SK-N-MC (cell line): ENCODE measurements around the gene HAND2.

Experiments used
- DNase-seq: peaks from one replicate; pipeline ENCODE4 v3.0.0-alpha.2; 2011; ENCODE audit warnings: low read depth, low spot score
- H3K27ac ChIP-seq: fragments of 200-600 bp; sonication (generic); 2 replicates; pipeline ENCODE4 v1.5.1; 2016; ENCODE audit warnings: mixed run types
- H3K36me3 ChIP-seq: fragments of 200-600 bp; sonication (generic); 2 replicates; pipeline ENCODE4 v1.6.1; 2017; ENCODE audit warnings: antibody characterized with exemption, low read length, mixed read lengths; ENCODE audit not compliant: insufficient read depth
- H3K4me3 ChIP-seq: fragments of 200-600 bp; sonication (generic); 2 replicates; pipeline ENCODE4 v1.5.1; 2016
- H3K9ac ChIP-seq: fragments of 200-600 bp; sonication (generic); 2 replicates; pipeline ENCODE4 v1.8.0; 2017; ENCODE audit warnings: mixed run types, mixed read lengths; ENCODE audit not compliant: insufficient read length
- H3K9me3 ChIP-seq: fragments of 200-600 bp; sonication (generic); 2 replicates; pipeline ENCODE4 v1.6.1; 2017; ENCODE audit warnings: low read depth, mild to moderate bottlenecking, antibody characterized with exemption, low read length, moderate library complexity, mixed read lengths
- EZH2 ChIP-seq: fragments of 200-600 bp; sonication (generic); IDR thresholded peaks from one replicate; pipeline ENCODE4 v1.6.1; 2017; ENCODE audit warnings: antibody characterized with exemption
- FOXP2 ChIP-seq: optimal IDR thresholded peaks from 2 replicates; pipeline ENCODE3; 2011; ENCODE audit warnings: mild to moderate bottlenecking, moderate library complexity; ENCODE audit not compliant: insufficient read depth; ENCODE audit errors: extremely low read length, control extremely low read depth
- POLR2AphosphoS5 ChIP-seq: IDR thresholded peaks from 2 replicates; pipeline ENCODE4 v1.6.1; 2012; ENCODE audit warnings: mild to moderate bottlenecking, low read depth, low read length, borderline replicate concordance

The HAND2 gene

DNA sequence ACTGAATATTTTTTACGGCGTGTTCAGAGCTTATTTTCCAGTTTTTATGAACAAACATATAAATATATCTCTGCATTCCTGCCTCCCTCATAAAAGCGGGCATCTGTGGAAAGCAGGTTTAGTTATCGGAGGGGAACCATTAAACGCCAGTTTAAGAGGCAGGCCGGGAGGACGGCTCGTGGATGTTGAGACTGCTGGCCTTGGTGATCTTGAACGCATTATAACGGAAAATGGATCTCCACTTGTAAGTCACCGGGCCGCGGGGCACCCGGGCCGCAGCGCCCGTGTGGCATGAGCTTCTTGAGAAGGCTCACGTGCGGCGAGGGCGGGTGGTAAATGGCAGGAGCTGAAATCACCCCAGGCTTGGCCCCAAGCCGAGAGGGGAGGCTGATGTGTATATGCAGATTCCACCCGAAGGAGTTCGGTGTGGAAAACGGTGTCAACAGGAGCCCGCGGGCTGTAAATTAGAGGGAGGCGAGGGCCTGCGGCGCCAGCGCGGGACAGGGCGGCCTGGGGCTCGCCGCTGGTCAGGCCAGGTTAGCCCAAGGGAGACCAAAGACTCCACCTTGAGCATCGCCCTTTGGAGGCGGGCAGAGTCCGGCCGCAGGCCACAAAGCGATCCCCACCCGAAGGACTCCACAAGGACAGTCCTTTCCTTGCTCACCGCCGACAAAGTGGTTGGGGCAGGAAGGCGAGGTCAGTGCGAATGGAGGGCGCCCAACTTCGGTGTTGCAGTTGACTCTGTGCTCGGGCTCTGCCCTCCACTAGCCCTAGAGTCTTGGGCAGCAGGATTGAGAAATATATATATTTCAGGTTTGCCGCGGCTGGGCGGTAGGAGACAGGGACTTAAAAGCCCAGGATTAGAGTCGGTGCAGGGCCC, 1.3 kb upstream of the HAND2 start:
- peaks cover 11% of the 10 kb centered on the region for H3K36me3 ChIP-seq
- no peak for DNase-seq
- H3K9ac ChIP-seq: no peak overlapping the region
- no peaks in the 10 kb centered on the region for H3K9me3 ChIP-seq
- H3K27ac ChIP-seq: no peak overlapping the region
- no peak overlapping the region for H3K4me3 ChIP-seq
- TF ChIP-seq EZH2 (no peak), POLR2AphosphoS5 (no peak), FOXP2 (no peak)

GRCh38 chr4:173530326-173531085, 477 bp upstream of the HAND2 start:
- TF ChIP-seq EZH2 (no peak), FOXP2 (no peak), POLR2AphosphoS5 (no peak)
- DNase-seq: no peak
- H3K27ac ChIP-seq: no peak overlapping the region
- H3K9me3 ChIP-seq: no peaks in the 10 kb centered on the region
- peaks cover 19% of the 10 kb centered on the region for H3K36me3 ChIP-seq
- H3K4me3 ChIP-seq: peak overlapping the region; percentile 92
- H3K9ac ChIP-seq: no peak overlapping the region

- no peaks in the 10 kb centered on the region for H3K9me3 ChIP-seq
- peak overlapping the region; percentile 80 for H3K9ac ChIP-seq
- H3K4me3 ChIP-seq: peak overlapping the region; percentile 86
- DNase-seq: no peak
- H3K27ac ChIP-seq: no peak overlapping the region
- no peak for TF ChIP-seq EZH2
- TF ChIP-seq FOXP2: no peak
- TF ChIP-seq POLR2AphosphoS5: no peak
- peaks cover 36% of the 10 kb centered on the region for H3K36me3 ChIP-seq
These were observed 1.4 kb downstream of the HAND2 start for GRCh38 chr4:173528378-173529321.

- H3K9ac ChIP-seq: no peak overlapping the region
- peak overlapping the region; percentile 86 for H3K4me3 ChIP-seq
- peaks cover 36% of the 10 kb centered on the region for H3K36me3 ChIP-seq
- no peak for TF ChIP-seq EZH2
- no peak for TF ChIP-seq FOXP2
- TF ChIP-seq POLR2AphosphoS5: no peak
- H3K9me3 ChIP-seq: no peaks in the 10 kb centered on the region
- H3K27ac ChIP-seq: no peak overlapping the region
- no peak for DNase-seq
These were observed 2.7 kb downstream of the HAND2 start for GRCh38 chr4:173527103-173527891.

DNA sequence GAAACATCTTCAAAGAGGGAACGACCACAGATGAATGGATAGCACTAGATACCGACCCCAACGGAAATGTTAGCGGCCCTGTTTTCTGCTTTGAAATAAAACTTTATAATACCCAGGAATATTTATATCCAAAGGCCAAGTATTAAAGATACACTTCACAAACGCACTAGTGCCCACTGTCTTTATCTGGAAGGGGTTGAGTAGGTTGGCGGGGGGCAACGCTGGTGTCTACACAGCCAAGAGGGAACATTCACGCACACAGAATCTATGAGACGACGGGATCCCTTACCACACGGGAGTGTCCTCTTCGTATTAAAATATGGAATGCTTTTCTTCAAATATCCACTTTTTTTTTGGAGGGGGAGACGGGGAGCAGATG, 3.3 kb downstream of the HAND2 start:
- Histone ChIP-seq H3K9me3 (no peaks in the 10 kb centered on the region), H3K9ac (no peak overlapping the region), H3K36me3 (peaks cover 36% of the 10 kb centered on the region), H3K4me3 (no peak overlapping the region), H3K27ac (no peak overlapping the region)
- no peak for DNase-seq
- no peak for TF ChIP-seq POLR2AphosphoS5
- TF ChIP-seq EZH2: no peak
- no peak for TF ChIP-seq FOXP2

DNA sequence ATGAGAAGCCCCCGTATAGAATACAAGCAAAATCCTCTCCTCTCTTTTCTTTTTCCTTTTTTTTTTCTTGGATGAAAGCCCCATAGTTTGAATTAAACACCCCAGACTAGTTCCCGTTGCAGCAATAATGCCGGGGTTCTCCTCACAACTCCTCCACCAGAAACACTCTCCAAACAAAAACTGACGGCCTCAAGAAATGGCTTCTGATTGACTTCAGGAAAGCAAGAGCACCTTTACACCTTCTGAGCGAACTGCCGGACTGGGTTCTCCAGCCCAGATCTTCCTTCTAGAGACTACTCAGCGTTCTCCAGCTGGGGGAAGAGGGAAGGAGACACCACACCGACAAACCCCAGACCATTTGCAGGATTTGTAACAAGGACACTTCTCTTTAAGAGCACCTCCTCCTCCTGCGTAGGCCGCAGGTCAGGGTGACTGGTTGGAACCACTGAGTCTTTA, 4.0 kb downstream of the HAND2 start:
- Histone ChIP-seq H3K9me3 (no peaks in the 10 kb centered on the region), H3K4me3 (no peak overlapping the region)

DNA sequence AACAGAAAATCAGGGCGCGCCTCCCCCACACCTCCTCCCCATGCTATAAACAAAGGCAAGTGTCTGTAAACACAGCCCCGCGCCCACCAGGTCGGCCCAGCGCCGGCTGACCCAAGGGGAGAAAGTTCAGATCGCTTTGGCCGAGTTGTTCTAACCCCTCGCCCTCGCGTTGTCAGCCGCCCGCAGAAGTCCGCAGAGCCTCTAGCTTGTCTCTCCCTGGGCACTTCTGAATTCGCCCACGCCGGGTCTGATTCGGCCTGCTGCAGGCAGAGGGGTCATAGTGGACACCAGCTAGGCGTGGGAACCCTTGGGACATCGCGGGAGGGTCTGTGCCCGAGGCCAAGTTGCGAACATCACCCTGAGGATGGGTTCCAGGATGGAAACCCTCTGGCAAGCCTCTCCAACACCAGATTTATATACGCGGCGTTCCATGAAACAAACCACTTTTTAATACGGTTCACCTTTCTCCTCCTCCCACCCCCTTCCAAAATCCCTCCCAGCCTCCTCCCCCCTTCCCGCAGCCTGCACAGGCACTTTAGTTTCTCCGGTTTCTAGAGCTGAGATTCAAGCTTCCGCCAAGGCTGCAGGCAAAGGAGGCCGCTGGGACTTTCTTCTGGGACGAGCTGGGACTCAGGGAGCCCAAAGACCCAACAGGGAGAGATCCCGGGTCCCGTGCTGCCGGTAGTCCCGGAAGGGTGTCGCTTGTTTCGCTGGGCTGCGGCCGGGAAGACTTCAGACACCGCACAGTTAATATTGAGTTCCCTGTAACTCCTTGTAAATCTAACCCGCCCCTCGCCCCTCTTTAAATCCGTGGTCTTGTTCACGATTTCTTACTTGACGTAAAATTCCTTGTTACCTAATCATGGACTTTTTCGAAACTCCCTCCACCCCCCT, 4.7 kb downstream of the HAND2 start:
- Histone ChIP-seq H3K36me3 (peaks cover 36% of the 10 kb centered on the region), H3K9me3 (no peaks in the 10 kb centered on the region), H3K4me3 (no peak overlapping the region), H3K27ac (no peak overlapping the region), H3K9ac (no peak overlapping the region)
- no peak for TF ChIP-seq POLR2AphosphoS5
- no peak for TF ChIP-seq FOXP2
- no peak for TF ChIP-seq EZH2
- DNase-seq: no peak

More for the DNA sequence above, 4.0 kb downstream of the HAND2 start:
- no peak for TF ChIP-seq FOXP2
- no peak for TF ChIP-seq POLR2AphosphoS5
- no peak for TF ChIP-seq EZH2
- Histone ChIP-seq H3K36me3 (peaks cover 36% of the 10 kb centered on the region), H3K9ac (no peak overlapping the region), H3K27ac (peak overlapping the region; percentile 26; the same call in 1 of the 2 replicates)
- DNase-seq: no peak
